Measurements from ENCODE around the gene MYO3B.
A peak's percentile ranks its signal among the peaks of the same experiment; 100 is the strongest.

The MYO3B gene

GRCh38 chr2:170350929-170351826, 173.2 kb downstream of the MYO3B start:
- DNase-seq, result no peak

GRCh38 chr2:170353723-170354122, 175.8 kb downstream of the MYO3B start:
- DNase-seq, result no peak

- no peak for DNase-seq
Measured at GRCh38 chr2:170354388-170354787, 176.4 kb downstream of the MYO3B start.

GRCh38 chr2:170354855-170355780, 177.2 kb downstream of the MYO3B start:
- DNase-seq, result no peak

GRCh38 chr2:170359466-170359865, 181.5 kb downstream of the MYO3B start:
- DNase-seq, result no peak

- DNase-seq, result no peak
Measured at GRCh38 chr2:170360546-170361089, 182.7 kb downstream of the MYO3B start.

GRCh38 chr2:170361090-170361936, 183.4 kb downstream of the MYO3B start:
- peak; percentile 33 for DNase-seq

- no peak for DNase-seq
Measured at GRCh38 chr2:170362313-170362870, 184.4 kb downstream of the MYO3B start.

GRCh38 chr2:170362871-170363631, 185.1 kb downstream of the MYO3B start:
- DNase-seq, result no peak

GRCh38 chr2:170365003-170365402, 187.1 kb downstream of the MYO3B start:
- no peak for DNase-seq

- no peak for DNase-seq
Measured at GRCh38 chr2:170365686-170366085, 187.7 kb downstream of the MYO3B start.

GRCh38 chr2:170368370-170368769, 190.4 kb downstream of the MYO3B start:
- DNase-seq, result peak; percentile 42

- no peak for DNase-seq
Measured at GRCh38 chr2:170369228-170369627, 191.3 kb downstream of the MYO3B start.

- DNase-seq, result peak; percentile 20
Measured at GRCh38 chr2:170369894-170370293, 191.9 kb downstream of the MYO3B start.

GRCh38 chr2:170371231-170371998, 193.5 kb downstream of the MYO3B start:
- DNase-seq, result no peak

GRCh38 chr2:170375192-170375591, 197.2 kb downstream of the MYO3B start:
- no peak for DNase-seq

- DNase-seq, result no peak
Measured at GRCh38 chr2:170377500-170378207, 199.7 kb downstream of the MYO3B start.

- no peak for DNase-seq
Measured at GRCh38 chr2:170380267-170380666, 202.3 kb downstream of the MYO3B start.

- DNase-seq, result no peak
Measured at GRCh38 chr2:170381678-170382077, 203.7 kb downstream of the MYO3B start.

GRCh38 chr2:170386554-170386953, 208.6 kb downstream of the MYO3B start:
- DNase-seq, result no peak
